Epithelial cell of proximal tubule (primary cell): ENCODE measurements around the gene NAPB. TPM values are rescaled to one million over a fixed set of nuclear protein-coding genes. Genes with fewer than 3 reads are reported as not detected.

Experiments
- DNase-seq: peaks from one replicate; pipeline ENCODE4 v3.0.0-alpha.2; 2011; ENCODE audit warnings: low read depth
- H3K4me3 ChIP-seq: 2 replicates; pipeline ENCODE4 v1.5.1; 2011; ENCODE audit warnings: low read depth, mild to moderate bottlenecking, low read length
- total RNA-seq: library from RNA; depleted of rRNA; stranded (reverse); fragments of >200 nt; gene quantifications from 2 replicates; pipeline ENCODE4 v1.2.3, GENCODE V29; 2015
- TF ChIP-seq, protein P1 (sequence below): conservative IDR thresholded peaks from 2 replicates; pipeline ENCODE4 v1.5.1; 2012; ENCODE audit warnings: low read depth, mild to moderate bottlenecking, low read length

Gene NAPB
- total RNA-seq, 1 donor from 2014 or later: 3.3 TPM

DNA sequence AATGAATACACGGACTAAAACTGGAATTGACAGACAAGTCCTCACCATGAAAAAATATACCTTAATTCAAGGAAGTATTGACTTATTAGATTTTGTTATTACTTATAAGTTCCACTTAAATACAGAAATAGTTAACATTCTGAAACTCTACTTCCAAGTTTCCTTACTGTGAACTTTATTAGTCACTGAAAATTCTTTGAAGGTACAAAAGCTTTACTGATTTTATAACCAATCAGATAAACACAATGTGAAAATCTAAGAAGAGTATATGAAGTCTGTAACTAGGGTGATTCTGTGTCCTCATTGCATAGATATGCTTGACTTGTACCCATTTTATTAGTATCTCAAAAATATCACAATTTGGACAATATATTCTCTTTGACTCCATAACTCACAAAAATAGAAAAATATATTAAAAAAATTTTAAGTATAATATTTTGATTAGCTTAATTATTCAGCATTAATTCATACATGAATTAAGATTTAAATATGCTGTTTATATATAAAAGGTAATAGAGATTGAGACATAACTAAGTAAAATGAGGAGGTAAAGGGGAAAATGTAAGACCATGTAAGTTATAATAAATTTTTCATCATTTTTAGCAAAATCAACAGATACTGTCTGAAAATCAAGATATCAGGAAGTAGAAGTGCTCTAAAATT lies 6.6 kb downstream of the NAPB start:
- DNase-seq: no peak
- TF ChIP-seq, protein P1, sequence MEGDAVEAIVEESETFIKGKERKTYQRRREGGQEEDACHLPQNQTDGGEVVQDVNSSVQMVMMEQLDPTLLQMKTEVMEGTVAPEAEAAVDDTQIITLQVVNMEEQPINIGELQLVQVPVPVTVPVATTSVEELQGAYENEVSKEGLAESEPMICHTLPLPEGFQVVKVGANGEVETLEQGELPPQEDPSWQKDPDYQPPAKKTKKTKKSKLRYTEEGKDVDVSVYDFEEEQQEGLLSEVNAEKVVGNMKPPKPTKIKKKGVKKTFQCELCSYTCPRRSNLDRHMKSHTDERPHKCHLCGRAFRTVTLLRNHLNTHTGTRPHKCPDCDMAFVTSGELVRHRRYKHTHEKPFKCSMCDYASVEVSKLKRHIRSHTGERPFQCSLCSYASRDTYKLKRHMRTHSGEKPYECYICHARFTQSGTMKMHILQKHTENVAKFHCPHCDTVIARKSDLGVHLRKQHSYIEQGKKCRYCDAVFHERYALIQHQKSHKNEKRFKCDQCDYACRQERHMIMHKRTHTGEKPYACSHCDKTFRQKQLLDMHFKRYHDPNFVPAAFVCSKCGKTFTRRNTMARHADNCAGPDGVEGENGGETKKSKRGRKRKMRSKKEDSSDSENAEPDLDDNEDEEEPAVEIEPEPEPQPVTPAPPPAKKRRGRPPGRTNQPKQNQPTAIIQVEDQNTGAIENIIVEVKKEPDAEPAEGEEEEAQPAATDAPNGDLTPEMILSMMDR: no peak
- no peak overlapping the region for H3K4me3 ChIP-seq

DNA sequence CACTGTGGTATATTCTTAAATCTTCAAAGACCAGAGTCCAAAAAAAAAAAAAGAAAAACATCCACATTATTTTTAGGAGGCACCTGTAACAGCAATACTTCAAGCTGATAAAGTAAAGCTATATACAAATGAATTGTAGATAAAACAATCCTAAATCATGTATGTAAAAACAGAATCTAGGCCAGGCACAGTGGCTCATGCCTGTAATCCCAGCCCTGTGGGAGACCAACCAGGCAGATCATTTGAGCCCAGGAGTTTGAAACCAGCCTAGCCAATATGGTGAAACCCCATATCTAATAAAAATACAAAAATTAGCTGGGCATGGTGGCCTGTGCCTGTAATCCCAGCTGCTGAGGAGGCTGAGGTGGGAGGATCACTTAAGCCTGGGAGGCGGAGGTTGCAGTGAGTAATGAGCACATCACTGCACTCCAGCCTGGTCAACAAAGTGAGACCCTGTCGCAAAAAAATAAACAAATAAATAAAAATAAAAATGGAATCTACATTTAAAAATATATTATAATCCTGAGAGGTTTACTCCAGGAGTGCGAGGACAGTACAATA lies 7.3 kb downstream of the NAPB start:
- H3K4me3 ChIP-seq: no peak overlapping the region
- no peak for DNase-seq
- TF ChIP-seq, protein P1: no peak

DNA sequence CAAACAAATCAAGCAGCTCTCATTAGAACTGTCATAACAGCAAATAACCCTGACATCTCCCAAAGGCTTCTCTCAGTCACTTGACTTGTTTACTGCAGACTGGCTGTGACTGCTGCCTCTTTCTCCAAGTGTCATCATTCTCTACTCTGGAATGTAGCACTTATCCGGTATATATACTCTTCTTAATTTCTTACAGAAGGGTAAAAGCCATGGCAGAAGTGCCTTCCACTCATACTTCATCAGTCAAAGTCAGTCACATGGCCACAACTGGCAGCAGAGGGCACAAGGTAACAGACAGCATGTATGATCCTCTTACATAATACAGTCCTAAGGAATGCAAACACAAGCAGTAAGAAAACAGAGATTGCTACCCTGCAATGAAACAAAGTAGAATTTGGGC lies 9.3 kb downstream of the NAPB start:
- TF ChIP-seq, protein P1: no peak
- no peak for DNase-seq
- H3K4me3 ChIP-seq: no peak overlapping the region

DNA sequence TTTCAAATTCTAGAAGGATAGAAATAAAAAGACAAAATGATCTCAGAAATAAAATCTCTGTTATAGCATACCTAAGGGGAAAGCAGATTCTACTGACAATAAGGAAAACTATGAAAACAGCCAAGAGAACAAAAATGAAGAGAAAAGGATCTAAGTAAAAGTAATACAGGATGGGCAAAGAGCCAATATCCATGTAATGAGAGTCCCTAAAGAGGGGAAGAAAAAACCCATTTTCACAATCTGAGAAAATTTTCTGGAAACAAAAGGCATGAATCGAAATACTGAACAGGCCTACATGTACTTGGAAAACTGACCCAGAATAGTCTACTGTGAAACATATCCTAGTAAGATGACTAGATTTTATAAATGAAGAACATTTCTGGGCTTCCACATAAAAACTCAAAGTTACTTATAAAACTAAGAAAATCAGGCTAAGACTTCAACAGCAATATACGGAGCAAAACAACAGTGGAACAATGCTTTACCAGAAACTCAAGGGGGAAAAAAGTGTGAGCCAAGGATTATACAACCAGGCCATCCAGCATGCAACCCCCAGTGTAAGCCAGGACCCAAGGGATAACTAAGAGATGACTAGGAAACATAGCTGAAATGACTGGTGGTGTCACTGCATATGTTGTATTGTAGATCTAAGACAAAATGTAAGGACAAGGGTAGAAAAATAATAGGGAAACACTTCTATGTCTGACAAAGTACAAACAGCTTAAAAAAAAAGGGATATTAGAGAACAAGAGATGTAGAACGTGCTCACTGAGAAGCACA lies 10.2 kb downstream of the NAPB start:
- H3K4me3 ChIP-seq: no peak overlapping the region
- TF ChIP-seq, protein P1: no peak
- DNase-seq: no peak

DNA sequence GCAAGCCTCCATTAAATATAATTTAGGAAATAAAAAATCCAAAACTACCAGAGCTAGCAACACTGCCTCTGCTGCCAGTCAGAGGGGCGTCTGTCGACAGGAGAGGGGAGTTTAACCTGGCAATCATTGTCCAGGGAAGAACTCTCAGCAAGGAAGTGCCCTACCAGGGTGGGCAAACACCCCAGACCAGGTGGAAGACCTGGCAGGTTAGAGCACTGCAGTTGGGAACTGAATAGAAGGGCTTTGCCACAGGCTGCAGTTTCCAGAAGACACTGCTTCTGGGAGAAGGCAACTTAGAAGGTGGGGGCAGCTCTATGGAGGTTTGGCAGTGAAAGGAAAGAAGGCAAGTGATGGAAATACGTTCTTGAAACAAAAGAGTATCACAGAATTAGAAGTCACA lies 11.5 kb downstream of the NAPB start:
- no peak overlapping the region for H3K4me3 ChIP-seq
- DNase-seq: no peak
- TF ChIP-seq, protein P1: no peak

DNA sequence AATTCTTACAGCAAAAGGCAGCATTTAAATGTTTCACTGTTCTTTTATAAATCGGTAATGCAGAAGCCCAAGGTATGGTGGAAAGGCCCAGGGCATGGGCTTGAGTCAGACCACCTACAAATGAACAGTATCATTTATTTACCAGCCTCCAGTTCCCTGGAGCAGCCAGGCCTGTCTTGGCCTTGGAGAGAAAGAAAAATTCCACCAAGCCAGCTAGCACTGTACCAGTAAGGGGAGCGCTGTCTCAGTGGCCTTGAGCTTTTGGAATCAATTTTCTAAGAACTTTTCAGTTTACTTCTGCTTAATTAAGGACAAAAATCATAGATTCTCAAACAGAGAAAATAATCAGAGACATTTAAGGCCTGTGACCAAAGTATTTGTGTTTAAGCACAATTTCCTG lies 12.3 kb downstream of the NAPB start:
- DNase-seq: no peak
- TF ChIP-seq, protein P1: no peak
- H3K4me3 ChIP-seq: no peak overlapping the region
